Breast epithelium (tissue), 3 donors: ENCODE data around the gene BAAT.

Source experiments
- POLR2A ChIP-seq: fragments of 450-650 bp; IDR thresholded peaks from one replicate; pipeline ENCODE4 v1.6.1; 2016; ENCODE audit warnings: antibody characterized with exemption, mild to moderate bottlenecking, moderate library complexity
- POLR2AphosphoS5 ChIP-seq, 3 donors: sonication (generic); formaldehyde crosslinking; IDR thresholded peaks; one replicate each; pipeline ENCODE4 v1.6.1; 2017; ENCODE audit warnings: antibody characterized with exemption in 3 of 3

GRCh38 chr9:101326501-101326900 is 58.3 kb downstream of the BAAT start:
- TF ChIP-seq POLR2AphosphoS5 (IDR thresholded peaks at IDR 0.05) = no peak
- no peak for TF ChIP-seq POLR2A
